NB4 (cell line): ENCODE results near the gene TNS1.

Experiments used
- DNase-seq: peaks from one replicate; pipeline ENCODE4 v3.0.0; 2010; ENCODE audit warnings: low read depth
- H3K4me3 ChIP-seq: one replicate; pipeline ENCODE4 v1.5.1; 2011; ENCODE audit warnings: mild to moderate bottlenecking, low read depth, low read length, moderate library complexity
- MAX ChIP-seq: IDR thresholded peaks from 2 replicates; pipeline ENCODE4 v1.6.1; 2011; ENCODE audit warnings: low read depth, low read length
- MYC ChIP-seq: IDR thresholded peaks from 2 replicates; pipeline ENCODE4 v1.6.1; 2011; ENCODE audit warnings: low read depth, low read length
- POLR2A ChIP-seq: IDR thresholded peaks from 2 replicates; pipeline ENCODE4 v1.6.1; 2011; ENCODE audit warnings: mild to moderate bottlenecking; ENCODE audit not compliant: insufficient read length; ENCODE audit errors: extremely low read depth
- TF ChIP-seq, protein P1 (sequence below): IDR thresholded peaks from one replicate; pipeline ENCODE4 v1.5.1; 2012; ENCODE audit warnings: low read depth, low read length

Gene TNS1

GRCh38 chr2:217877866-217878265 lies 124.9 kb downstream of the TNS1 start:
- DNase-seq, result no peak
- no peak overlapping the region for H3K4me3 ChIP-seq
- no peak for TF ChIP-seq POLR2A
- TF ChIP-seq, protein P1, sequence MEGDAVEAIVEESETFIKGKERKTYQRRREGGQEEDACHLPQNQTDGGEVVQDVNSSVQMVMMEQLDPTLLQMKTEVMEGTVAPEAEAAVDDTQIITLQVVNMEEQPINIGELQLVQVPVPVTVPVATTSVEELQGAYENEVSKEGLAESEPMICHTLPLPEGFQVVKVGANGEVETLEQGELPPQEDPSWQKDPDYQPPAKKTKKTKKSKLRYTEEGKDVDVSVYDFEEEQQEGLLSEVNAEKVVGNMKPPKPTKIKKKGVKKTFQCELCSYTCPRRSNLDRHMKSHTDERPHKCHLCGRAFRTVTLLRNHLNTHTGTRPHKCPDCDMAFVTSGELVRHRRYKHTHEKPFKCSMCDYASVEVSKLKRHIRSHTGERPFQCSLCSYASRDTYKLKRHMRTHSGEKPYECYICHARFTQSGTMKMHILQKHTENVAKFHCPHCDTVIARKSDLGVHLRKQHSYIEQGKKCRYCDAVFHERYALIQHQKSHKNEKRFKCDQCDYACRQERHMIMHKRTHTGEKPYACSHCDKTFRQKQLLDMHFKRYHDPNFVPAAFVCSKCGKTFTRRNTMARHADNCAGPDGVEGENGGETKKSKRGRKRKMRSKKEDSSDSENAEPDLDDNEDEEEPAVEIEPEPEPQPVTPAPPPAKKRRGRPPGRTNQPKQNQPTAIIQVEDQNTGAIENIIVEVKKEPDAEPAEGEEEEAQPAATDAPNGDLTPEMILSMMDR, result no peak
- no peak for TF ChIP-seq MAX
- TF ChIP-seq MYC, result no peak

DNA sequence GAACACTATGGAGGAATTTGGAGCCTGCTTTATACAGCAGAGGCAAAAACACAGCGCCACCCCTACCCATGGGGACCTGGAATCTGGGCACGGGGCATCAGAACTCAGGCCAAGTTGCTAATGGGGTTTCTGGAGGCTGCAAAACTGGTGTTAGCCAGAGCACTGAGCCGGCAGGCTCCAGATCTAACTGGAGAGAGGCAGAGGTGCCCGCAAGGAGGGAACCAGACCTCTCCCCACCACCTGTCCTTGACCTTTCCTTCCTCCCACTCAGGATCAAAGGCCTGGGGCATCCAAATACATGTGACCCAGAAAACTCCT lies 126.6 kb downstream of the TNS1 start:
- DNase-seq, result no peak
- TF ChIP-seq, protein P1, result no peak
- no peak for TF ChIP-seq POLR2A
- no peak for TF ChIP-seq MYC
- TF ChIP-seq MAX, result no peak
- no peak overlapping the region for H3K4me3 ChIP-seq

DNA sequence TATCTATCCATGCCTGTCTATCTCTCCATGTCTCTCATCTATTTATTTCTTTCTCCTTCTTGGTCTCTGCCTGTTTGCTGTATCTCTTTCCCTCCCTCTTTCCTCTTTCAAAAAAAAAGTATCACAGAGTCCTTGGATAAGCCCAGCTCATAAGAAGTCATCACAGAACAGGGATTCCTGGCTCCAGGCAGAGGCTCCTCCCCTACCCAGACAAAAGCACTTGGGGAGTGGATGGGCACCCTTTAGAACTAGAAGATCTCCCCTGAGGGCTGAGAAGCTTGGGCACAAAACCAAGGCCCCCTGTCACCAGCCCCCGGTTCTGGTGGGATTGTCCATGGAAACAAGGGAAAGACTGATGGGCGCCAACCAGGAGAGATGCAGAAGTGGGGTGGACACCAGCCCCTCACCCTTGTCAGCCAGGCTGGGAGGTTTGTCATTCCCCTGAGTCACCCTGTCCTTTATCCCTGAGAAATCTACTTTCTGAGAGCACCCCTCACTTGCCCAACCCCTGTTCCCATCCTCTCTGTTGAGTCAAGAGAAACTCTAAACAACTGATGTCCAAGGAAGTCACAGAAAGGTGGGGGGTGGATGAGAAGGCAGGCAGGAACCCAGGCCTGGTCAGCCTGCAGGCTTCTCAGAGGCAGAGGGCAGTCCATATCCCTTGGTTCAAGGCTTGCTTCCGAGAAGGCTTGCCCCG lies 127.1 kb downstream of the TNS1 start:
- H3K4me3 ChIP-seq, result no peak overlapping the region
- DNase-seq, result no peak
- TF ChIP-seq MYC, result no peak
- TF ChIP-seq, protein P1, result no peak
- no peak for TF ChIP-seq POLR2A
- no peak for TF ChIP-seq MAX

DNA sequence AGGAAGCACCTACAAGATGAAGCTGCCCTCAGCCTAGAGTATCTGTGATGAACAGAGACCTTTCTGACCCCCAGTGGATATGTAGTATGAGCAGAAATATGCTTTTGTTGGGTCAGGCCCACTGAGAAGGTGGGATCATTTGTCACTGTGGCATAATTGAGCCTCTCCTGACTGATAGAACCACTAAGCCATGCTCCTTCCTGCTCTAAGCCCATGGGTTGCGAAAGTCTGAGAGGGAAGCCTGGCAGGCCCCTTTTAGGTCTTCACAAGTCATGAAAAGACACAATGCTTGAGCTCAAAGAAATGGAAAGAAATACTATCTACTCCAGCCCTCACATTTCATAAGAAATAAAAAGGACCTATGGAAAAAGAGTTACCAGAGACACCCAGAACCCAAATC lies 127.7 kb downstream of the TNS1 start:
- DNase-seq, result peak; percentile 47

DNA sequence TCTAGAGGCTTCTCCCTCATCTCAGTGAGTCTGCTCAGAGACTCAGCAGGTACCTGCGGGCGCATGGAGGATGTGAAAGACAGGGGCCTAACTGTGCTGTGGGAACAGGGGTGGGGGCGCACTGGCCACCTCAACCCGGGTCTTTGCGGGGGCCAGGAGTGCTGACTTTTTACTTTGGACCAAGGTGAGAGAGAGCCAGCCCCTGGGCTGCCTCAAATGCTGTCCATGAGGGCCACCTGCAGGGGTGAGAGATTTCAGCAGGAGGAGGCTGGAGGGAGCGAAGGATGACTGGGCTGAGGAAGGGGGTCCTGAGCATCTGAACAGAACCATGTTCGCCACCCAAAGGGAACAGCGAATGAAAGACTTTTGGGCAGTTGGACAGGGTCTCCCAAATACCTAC lies 129.4 kb downstream of the TNS1 start:
- no peak for TF ChIP-seq POLR2A
- no peak for TF ChIP-seq MYC
- no peak for TF ChIP-seq MAX
- TF ChIP-seq, protein P1, result no peak
- H3K4me3 ChIP-seq, result no peak overlapping the region
- DNase-seq, result no peak

More for the DNA sequence above, 127.7 kb downstream of the TNS1 start:
- H3K4me3 ChIP-seq, result no peak overlapping the region
- TF ChIP-seq MYC, result no peak
- TF ChIP-seq MAX, result no peak
- TF ChIP-seq, protein P1, result no peak
- TF ChIP-seq POLR2A, result no peak

GRCh38 chr2:217872319-217872718 lies 130.5 kb downstream of the TNS1 start:
- H3K4me3 ChIP-seq, result no peak overlapping the region
- DNase-seq, result no peak
- TF ChIP-seq MYC (no peak), MAX (no peak), POLR2A (no peak)
- TF ChIP-seq, protein P1, result no peak
